DMS153 (cell line): ENCODE measurements around the gene SLC9C2.
"Not testable (repeated sequence)": the region's sequence is repeated elsewhere in the genome, so short reads cannot be mapped to it uniquely, and the experiment has no call there.

Experiments used
- DNase-seq: peaks from one replicate; lab custom pipeline; 2025; lab: John Stamatoyannopoulos, UW

SLC9C2 gene

DNA sequence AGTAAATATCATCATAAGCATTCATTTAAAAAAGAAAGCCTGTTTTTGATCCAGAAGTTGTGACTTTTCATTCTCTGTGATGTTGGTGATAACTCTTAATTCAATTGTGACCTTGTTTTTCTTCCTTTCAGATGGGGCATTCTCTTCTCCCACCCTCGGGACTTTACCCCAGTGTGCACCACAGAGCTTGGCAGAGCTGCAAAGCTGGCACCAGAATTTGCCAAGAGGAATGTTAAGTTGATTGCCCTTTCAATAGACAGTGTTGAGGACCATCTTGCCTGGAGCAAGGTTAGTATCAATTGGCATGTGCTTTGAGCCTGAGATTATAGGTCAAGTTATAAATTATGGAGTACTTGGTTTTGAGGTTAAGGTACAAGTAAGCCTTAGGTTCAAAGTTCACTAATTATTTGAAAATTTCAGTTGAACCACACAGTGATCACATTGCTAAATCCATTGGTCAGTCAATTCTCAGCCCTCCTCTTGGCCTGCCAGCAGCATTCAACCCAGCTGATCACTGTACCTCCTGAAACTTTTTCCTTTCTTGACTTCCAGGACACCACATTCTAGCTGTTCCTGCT is 121.6 kb downstream of the SLC9C2 start:
- DNase-seq: no peak

GRCh38 chr1:173479649-173480048 is 123.2 kb downstream of the SLC9C2 start:
- DNase-seq: no peak

DNA sequence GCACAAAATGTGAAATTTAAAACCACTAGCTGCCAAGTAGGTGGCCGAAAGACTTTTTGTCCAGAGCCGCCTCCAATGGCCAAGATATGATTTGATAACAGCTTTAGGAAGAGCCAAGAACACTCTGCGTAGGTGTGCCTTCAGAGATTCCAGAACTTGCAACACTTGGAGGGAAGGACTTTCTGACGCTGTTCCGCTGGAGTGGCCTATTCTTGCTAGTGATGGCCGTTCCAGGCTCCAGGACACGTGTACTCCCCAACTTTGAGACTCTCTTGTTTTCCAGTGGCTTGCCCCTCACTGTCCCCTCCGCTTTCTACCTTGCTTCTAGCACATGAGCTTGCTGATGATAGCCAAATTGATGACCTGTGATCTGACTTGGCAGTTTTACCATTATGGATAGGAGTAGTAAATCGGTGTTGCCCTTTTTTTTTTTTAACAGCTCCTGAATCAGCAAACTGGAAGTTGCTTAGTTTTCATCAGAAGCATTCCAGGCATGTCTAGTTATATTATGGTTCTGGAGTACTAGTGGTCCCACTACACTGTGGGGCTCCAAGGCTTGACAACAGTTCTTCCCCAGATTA is 124.7 kb downstream of the SLC9C2 start:
- no peak for DNase-seq

- no peak for DNase-seq
These were observed 125.4 kb downstream of the SLC9C2 start, which contains the start of gene PRDX6 for GRCh38 chr1:173477286-173478093. Gene PRDX6, plus strand, starts transcription at chr1:173477335. Its CDS starts 63 bp downstream, at chr1:173477398.

DNA sequence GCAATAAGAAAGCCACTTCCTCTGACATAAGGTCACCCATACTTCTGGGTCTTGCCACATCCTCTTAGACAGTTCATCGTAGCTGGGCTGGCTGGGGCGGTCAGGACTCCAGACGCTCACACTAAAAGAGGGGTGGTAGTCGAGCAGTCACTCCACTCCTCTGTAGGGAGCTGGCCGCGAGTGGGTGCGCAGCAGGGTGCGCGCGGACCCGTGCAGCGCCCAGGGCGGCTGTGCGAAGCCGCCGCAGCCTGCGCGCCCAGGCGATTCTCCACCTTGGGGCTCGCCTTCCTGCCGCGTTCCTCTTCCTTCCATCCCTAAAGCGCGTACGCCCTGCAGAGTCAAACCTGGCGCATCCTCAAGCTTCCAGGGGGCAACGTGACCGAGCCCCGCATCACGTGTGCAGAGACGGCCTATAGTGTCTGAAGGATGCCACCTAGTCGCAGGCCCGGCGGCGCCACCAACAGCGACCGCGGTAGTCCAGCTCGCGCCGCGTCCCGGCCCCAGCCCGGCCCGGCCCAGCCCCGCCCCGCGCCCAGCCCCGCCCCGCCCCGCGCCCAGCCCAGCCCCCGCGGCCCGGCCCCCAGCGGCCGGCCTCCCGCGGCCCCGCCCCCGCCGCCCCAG is 126.1 kb downstream of the SLC9C2 start:
- DNase-seq: peak; percentile 92

DNA sequence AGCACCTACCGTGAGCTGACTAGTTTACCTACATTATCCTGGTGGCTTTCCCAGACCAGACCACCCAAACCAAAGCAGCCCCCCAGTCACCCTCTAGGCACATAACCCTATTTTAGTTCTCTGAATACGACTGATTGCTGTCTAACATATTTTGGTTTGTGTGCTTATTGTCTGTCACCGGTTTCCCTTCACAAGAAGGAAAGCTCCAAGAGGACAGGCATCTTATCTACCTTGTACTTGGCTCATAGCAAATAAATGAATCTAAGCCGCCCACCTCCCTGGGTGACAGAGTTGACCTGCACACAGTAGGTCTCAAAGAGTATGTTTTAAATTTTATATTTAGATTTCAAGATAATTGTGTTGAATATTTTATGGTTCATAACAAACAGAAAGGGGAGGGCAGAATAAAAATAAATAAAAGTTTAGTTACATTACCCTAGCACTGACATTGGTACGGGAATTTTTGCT is 126.6 kb downstream of the SLC9C2 start:
- no peak for DNase-seq

DNA sequence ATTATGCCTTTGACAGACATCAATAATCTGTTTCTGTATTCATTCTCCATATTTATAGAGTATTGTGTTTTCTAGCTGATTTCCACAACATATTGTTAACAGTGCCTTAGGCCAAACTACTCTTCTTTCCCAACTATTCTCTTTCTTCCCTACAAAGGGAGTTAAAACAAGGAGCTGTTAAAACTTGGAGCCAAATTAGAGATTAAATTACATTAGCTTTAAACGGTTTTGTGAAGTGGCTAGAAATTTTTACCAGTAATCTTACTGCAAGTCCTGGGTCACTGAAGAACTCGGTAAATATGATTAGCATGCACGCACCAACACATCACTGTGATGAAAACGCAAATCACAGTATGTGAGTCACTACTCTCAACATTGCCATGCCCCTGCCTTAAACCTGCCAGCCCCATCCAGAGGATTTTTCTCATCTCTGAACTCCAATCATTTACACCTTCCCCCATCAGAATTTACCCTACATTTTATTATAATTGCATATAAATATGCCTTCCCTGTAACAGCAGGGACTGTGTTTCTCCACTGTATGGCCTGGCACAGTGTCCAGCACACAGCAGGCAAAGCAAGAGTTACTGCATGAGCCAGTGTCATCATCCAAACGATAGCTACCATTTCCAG is 127.2 kb downstream of the SLC9C2 start:
- no peak for DNase-seq

- not testable (repeated sequence) for DNase-seq
These were observed 128.0 kb downstream of the SLC9C2 start for GRCh38 chr1:173474780-173475421.

DNA sequence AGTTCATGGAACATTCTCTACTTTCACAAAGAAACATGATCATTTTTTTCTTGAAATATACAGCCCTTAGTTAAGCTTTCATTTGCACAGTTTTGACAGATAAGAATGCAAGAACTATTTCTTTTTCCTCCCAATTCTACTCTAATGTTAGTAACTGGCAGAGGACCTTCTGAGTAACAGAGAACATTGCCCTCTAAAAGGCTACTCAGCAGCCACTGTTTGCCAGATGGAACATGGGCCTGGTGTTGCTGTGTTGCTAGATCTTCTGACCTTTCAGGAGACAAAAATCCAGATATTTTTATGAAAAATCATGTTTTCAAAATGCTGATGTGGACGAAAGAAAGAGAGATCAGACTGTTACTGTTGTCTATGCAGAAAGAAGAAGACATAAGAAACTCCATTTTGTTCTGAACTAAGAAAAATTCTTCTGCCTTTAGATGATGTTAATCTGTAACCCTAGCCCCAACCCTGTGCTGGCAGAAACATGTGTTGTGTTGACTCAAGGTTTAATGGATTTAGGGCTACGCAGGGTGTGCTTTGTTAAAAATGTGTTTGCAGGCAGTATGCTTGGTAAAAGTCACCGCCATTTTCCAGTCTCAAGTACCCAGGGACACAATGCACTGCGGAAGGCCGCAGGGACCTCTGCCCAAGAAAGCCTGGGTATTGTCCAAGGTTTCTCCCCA is 128.6 kb downstream of the SLC9C2 start:
- DNase-seq: no peak

DNA sequence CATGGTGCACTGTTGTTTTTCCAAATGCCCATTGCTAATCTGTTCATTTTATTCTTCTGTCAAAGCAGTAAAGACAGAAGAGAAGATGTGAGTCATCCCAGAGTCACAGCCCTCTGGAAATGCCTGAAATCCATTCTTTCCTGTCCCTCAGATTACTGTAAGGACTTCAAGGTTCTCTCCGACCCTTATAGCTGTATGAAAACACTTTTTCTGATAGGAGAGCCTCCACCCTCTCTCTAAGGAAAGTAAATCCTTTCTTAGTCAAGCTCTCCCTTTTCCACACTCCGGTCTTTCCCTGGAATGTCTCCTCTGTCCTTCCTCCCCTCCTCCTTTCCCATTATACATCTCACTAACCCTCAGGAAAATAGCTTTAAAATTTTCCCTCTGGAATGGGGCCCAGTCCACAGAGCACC is 129.3 kb downstream of the SLC9C2 start:
- no peak for DNase-seq

DNA sequence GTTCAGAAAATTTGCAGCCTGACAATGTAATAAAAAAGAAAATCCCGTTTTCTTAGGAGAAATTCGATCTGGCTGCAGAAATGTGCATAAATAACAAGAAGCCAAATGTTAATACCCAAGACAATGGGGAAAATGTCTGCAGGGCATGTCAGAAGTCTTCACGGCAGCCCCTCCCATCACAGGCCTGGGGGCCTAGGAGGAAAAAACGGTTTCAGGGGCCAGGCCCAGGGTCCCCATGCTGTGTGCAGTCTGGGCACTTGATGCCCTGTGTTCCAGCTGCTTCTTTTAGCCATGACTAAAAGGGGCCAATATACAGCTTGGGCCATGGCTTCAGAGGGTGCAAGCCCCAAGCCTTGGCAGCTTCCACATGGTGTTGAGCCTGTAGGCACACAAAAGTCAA is 132.3 kb downstream of the SLC9C2 start:
- DNase-seq: no peak

- DNase-seq: no peak
These were observed 133.2 kb downstream of the SLC9C2 start for GRCh38 chr1:173469656-173470055.

- no peak for DNase-seq
These were observed 135.4 kb downstream of the SLC9C2 start for GRCh38 chr1:173467426-173467825.

- DNase-seq: not testable (repeated sequence)
These were observed 138.7 kb downstream of the SLC9C2 start for GRCh38 chr1:173464185-173464584.

DNA sequence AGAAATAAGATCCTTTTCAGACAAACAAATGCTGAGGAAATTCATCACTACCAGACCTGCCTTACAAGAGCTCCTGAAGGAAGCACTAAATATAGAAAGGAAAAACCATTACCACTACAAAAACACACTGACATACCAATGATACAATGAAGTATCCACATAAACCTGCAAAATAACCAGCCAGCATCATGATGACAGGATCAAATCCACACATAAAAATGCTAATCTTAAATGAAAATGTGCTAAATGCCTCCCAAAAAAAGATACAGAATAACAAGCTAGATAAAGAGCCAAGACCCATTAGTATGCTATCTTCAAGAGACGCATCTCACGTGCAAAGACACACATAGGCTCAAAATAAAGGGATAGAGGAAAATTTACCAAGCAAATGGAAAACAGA is 140.2 kb downstream of the SLC9C2 start:
- DNase-seq: not testable (repeated sequence)

DNA sequence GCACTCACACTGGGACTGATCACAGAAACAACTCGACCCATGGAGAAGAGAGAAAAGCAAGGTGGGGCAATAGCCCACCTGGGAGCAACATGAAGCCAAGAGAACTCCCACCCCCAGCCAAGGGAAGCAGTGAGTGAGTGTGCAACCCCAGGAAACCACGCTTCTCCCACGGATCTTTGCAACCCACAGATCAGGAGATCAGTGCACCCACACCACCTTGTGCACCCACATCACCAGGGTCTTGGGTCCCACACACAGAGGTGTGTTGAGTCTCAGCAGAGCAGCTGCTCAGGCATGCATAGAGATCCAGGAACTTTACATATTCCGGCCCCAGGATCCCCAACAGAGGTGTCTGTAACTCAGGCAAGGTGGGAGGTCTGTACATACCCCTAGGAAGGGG is 143.0 kb downstream of the SLC9C2 start:
- no peak for DNase-seq

DNA sequence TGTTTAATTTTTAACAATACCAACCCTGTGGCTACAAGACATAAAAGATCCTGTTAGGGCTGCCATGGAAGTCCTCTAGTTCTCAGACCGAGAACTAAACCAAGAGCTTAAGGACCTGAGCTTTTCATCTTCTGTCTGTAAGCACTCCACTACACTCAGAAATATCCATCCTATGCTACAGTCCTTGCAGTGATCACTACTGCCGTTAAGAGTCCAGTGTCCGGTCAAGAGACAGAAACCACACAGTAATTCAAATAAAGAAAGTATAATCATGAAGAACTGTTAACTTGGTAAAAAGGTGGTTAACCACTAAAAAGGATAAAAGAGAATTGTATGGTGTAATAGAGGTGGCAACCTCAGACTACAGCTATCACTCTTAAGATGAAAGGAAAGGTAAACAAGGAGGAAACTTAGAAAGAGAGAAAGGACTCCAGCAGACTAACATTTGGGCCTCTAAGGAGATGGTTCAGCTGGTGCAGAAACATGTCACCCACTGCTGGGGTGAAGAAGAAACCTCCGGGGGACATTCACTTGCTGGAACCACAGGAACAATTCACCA is 147.8 kb downstream of the SLC9C2 start:
- no peak for DNase-seq

DNA sequence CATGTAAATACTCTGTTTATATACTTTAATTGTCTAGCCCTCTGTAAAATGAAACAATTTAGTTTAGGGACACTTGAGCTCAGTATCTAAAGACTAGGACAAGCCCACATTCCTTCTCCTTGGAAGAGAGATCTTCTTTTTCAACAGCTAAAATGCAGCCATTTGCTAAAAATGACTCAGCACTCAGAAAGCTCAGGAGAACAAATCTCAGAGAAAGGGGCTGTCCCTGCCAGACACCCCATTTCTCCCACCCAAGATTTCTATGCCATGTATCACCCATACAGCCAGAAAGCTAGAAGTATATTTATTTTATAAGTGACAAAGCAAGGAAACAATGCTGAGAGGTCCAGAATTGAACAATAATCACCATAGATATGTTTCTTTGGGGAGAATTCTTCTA is 148.9 kb downstream of the SLC9C2 start:
- DNase-seq: no peak

- DNase-seq: no peak
These were observed 150.9 kb downstream of the SLC9C2 start for GRCh38 chr1:173451981-173452380.
